Common myeloid progenitor, CD34-positive (primary cell): Measurements from ENCODE around the gene PLEKHA7.

Experiments
- CTCF ChIA-PET: fragments of 350-600 bp; sonication (Branson Sonifier 250); formaldehyde crosslinking; loops from one replicate; lab custom pipeline; 2021; ENCODE audit warnings: antibody characterized with exemption; lab: Charles Lee
- POLR2A ChIA-PET: fragments of 350-600 bp; sonication (Branson Sonifier 250); formaldehyde crosslinking; loops from one replicate; lab custom pipeline; 2021; ENCODE audit warnings: antibody characterized with exemption; lab: Charles Lee
- DNase-seq, 3 donors: peaks; one replicate each; pipeline versions ENCODE4 v3.0.0 to v3.0.0-alpha.2; 2013
- H3K27ac ChIP-seq, 2 experiments: 1 replicate in 1 of 2; 2 replicates in 1 of 2; pipeline ENCODE4 v1.7.0; 2013; ENCODE audit warnings: inconsistent platforms in 2 of 2, low read length in 2 of 2, mild to moderate bottlenecking in 2 of 2, low read depth in 1 of 2, moderate library complexity in 1 of 2; ENCODE audit not compliant: severe bottlenecking in 2 of 2, insufficient read depth in 1 of 2, poor library complexity in 1 of 2
- H3K27me3 ChIP-seq, 5 experiments: replicated peaks in 2 of 5; 1 replicate in 3 of 5; 2 replicates in 2 of 5; pipeline versions ENCODE4 v1.6.1 to v1.7.0; 2013; ENCODE audit warnings: low read length in 4 of 5, mild to moderate bottlenecking in 2 of 5, moderate library complexity in 2 of 5, inconsistent platforms in 1 of 5; ENCODE audit not compliant: insufficient read depth in 5 of 5, control insufficient read depth in 4 of 5
- H3K36me3 ChIP-seq, 4 experiments: 1 replicate in 2 of 4; 2 replicates in 2 of 4; pipeline versions ENCODE4 v1.6.1 to v1.7.0; 2013; ENCODE audit warnings: low read length in 3 of 4, control low read depth in 1 of 4, mild to moderate bottlenecking in 1 of 4; ENCODE audit not compliant: control insufficient read depth in 4 of 4, insufficient read depth in 4 of 4
- H3K4me1 ChIP-seq, 4 experiments: 1 replicate in 3 of 4; 2 replicates in 1 of 4; pipeline versions ENCODE4 v1.6.1 to v1.7.1; 2013; ENCODE audit warnings: low read length in 3 of 4, mild to moderate bottlenecking in 3 of 4, control low read depth in 1 of 4, inconsistent platforms in 1 of 4, moderate library complexity in 1 of 4; ENCODE audit not compliant: control insufficient read depth in 4 of 4, insufficient read depth in 4 of 4; ENCODE audit errors: control extremely low read depth in 1 of 4
- H3K4me3 ChIP-seq, 7 experiments: 1 replicate in 4 of 7; 2 replicates in 3 of 7; pipeline versions ENCODE4 v1.5.1 to v1.7.0; 2013; ENCODE audit warnings: mild to moderate bottlenecking in 7 of 7, low read length in 6 of 7, moderate library complexity in 6 of 7, inconsistent platforms in 2 of 7, low read depth in 2 of 7, control low read depth in 1 of 7; ENCODE audit not compliant: insufficient read depth in 4 of 7, control insufficient read depth in 1 of 7; ENCODE audit errors: extremely low read depth in 1 of 7
- H3K9me3 ChIP-seq, 5 experiments: 1 replicate in 4 of 5; 2 replicates in 1 of 5; pipeline versions ENCODE4 v1.6.1 to v1.7.1; 2013; ENCODE audit warnings: low read length in 4 of 5, mild to moderate bottlenecking in 2 of 5, inconsistent platforms in 1 of 5, low read depth in 1 of 5, moderate library complexity in 1 of 5; ENCODE audit not compliant: control insufficient read depth in 4 of 5, insufficient read depth in 2 of 5; ENCODE audit errors: control extremely low read depth in 1 of 5
- WGBS: methylation state at CpG from one replicate; pipeline ENCODE4 v1.1.5; 2013; ENCODE audit not compliant: insufficient coverage; 5-methylcytosine and 5-hydroxymethylcytosine counted together

The PLEKHA7 gene

DNA sequence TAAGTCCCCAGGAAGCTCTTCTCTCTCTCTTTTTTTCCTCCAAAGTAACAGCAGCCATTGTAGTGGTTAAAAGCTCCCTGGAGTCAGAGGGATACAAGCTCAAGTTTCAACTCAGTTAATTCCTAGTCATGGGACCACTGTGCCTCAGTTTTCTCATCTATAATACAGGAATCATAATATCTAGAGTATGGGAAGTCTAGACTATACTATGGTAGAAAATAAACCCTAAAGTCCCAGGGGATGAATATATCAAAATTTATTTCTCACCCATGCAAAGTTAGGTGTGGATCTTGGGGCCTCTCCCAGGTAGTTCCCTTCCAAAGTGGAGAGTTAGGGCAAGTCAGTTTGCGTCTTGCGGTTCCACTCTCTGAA is 242.1 kb downstream of the PLEKHA7 start:
- Histone ChIP-seq H3K27me3 (peaks cover 0 to 4% (median 0%) of the 10 kb centered on the region in 5 experiments), H3K4me1 (no peaks in the 10 kb centered on the region), H3K9me3 (no peaks in the 10 kb centered on the region), H3K4me3 (no peak overlapping the region), H3K27ac (no peak overlapping the region), H3K36me3 (no peaks in the 10 kb centered on the region)
- no peak for DNase-seq
- ChIA-PET POLR2A (no interaction called here), CTCF (interaction anchor here (0.7 to 1.1 kb wide), 4 partner anchors 10 to 46 kb away, joined by 3 read pairs; no protein-coding TSS in a partner anchor)
- WGBS = 93% methylated on average over 2 of the region's 2 CpGs

DNA sequence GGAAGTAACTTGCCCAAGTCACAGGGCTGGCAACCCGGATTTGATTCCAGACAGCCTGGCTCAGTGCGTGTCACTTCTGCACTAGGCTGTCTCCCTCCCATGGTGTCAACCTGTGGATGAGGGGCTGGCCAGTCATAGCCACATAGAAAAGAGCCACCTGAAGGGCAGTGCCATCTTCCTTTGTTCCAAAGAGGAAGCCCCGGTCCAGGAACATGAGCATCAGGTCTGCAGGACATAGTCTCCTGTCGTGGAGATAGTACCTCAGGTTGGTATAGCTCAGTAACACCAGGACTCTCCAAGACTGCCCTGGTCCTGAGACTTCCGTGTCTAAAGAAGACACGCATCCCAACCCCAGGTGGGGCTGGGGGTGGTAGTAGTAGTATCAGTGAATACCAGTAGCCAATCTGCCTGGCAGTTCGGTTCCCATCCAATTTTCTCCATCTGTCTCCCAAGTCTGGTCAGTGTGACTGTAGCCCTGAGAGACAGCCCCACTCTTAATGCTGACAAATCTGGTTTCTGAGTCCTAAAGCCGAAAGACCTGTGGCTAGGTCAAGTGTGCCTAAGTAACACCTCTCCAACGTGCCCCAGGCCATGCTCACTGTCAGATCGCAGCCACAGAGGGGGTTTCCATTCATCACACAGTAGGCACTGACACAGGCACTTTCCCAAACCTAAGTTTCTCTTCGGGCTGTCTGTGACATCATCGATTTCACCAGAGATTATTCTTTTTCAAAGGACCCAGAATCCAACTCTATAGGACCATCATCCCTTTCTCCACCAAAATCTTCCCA is 242.7 kb downstream of the PLEKHA7 start:
- no peaks in the 10 kb centered on the region for H3K4me1 ChIP-seq
- 98% methylated on average over 11 of the region's 12 CpGs for WGBS
- POLR2A ChIA-PET = no interaction called here
- H3K36me3 ChIP-seq = no peaks in the 10 kb centered on the region
- H3K27ac ChIP-seq = no peak overlapping the region
- H3K9me3 ChIP-seq = no peaks in the 10 kb centered on the region
- no peak overlapping the region for H3K4me3 ChIP-seq
- CTCF ChIA-PET = interaction anchor here (0.7 to 1.1 kb wide), 2 partner anchors 9 to 46 kb away, joined by 3 read pairs; no protein-coding TSS in a partner anchor
- DNase-seq = no peak
- H3K27me3 ChIP-seq = peaks cover 0 to 4% (median 0%) of the 10 kb centered on the region in 5 experiments

DNA sequence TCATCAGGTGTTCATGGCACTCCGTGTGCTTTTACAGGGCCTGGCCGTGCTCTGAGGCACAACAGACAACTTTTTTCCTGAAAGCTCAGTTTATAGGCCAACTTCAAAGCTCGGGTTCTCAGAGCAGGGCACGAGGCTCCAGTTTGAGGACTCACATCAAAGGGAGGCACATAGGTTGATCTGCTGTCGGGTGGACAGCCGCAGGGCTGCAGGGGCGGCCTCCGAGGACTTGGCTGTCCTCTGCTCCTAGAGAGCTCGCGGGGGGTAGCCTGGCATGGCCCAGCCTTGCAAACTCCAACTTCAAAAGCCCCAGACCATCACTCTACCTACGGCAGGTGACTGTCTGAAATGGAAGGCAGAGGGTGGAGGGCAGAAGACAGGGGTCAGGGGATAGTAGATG is 244.2 kb downstream of the PLEKHA7 start:
- POLR2A ChIA-PET = no interaction called here
- H3K9me3 ChIP-seq = no peaks in the 10 kb centered on the region
- no peak overlapping the region for H3K27ac ChIP-seq
- peaks cover 0 to 8% (median 0%) of the 10 kb centered on the region in 5 experiments for H3K27me3 ChIP-seq
- no peak for DNase-seq
- 96% methylated on average over 10 of the region's 11 CpGs for WGBS
- no peak overlapping the region for H3K4me3 ChIP-seq
- H3K36me3 ChIP-seq = no peaks in the 10 kb centered on the region
- no peaks in the 10 kb centered on the region for H3K4me1 ChIP-seq
- CTCF ChIA-PET = interaction anchor here (1.3 kb wide), 1 partner anchor 9 kb away, joined by 6 read pairs; no protein-coding TSS in a partner anchor

DNA sequence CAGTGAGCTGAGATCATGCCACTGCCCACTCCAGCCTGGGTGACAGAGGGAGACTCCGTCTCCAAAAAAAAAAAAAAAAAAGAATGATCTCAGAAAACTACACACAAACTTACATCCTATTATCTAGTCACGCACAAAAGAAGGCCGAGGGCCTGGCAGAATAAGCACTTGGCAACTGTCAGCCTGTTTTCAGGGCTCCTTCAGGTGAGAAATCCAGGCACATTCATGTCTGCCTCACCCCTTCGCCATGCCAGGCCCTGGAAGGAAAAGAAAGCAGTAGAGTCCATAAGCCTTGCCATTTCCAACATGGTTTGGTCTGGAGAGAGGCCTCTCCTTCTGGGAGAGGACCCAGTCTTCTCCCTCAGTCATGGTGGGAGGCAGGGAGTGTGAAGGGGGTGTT is 244.8 kb downstream of the PLEKHA7 start:
- ChIA-PET CTCF (interaction anchor here (1.0 to 1.3 kb wide), 2 partner anchors 8 to 13 kb away, joined by 3 to 6 read pairs; no protein-coding TSS in a partner anchor), POLR2A (interaction anchor here (0.6 kb wide), 1 partner anchor 382 kb away, joined by 3 read pairs; no protein-coding TSS in a partner anchor)

DNA sequence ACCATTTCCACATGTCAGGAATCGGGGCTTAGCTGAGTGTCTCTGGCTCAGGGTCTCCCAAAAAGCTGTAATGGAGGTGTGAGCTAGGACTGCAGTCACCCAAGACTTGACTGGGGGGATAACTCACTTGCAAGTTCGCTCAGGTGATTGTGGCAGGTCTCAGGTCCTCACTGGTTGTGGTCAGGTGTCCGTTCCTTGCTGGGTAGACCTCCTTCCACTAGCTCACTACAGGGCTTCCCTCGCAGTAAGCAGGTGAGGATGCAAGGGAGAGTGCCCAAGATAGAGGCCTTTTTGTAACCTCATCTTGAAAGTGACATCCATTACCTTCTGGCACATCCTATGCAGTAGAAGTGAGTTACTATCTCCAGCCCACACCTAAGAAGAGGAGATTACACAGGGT is 246.3 kb downstream of the PLEKHA7 start:
- Histone ChIP-seq H3K36me3 (no peaks in the 10 kb centered on the region), H3K4me3 (no peak overlapping the region), H3K9me3 (no peaks in the 10 kb centered on the region), H3K4me1 (no peaks in the 10 kb centered on the region), H3K27me3 (peaks cover 0 to 4% (median 0%) of the 10 kb centered on the region in 5 experiments), H3K27ac (no peak overlapping the region)
- 96% methylated on average over 3 of the region's 4 CpGs for WGBS
- ChIA-PET POLR2A (no interaction called here), CTCF (interaction anchor here (1.9 kb wide), 1 partner anchor 20 kb away, joined by 5 read pairs; no protein-coding TSS in a partner anchor)
- DNase-seq = no peak

More for the DNA sequence above, 244.8 kb downstream of the PLEKHA7 start:
- Histone ChIP-seq H3K9me3 (no peaks in the 10 kb centered on the region), H3K4me3 (no peak overlapping the region), H3K27ac (no peak overlapping the region), H3K4me1 (no peaks in the 10 kb centered on the region), H3K36me3 (no peaks in the 10 kb centered on the region), H3K27me3 (peaks cover 0 to 6% (median 0%) of the 10 kb centered on the region in 5 experiments)
- WGBS = 100% methylated on average over 2 of the region's 4 CpGs
- no peak for DNase-seq

DNA sequence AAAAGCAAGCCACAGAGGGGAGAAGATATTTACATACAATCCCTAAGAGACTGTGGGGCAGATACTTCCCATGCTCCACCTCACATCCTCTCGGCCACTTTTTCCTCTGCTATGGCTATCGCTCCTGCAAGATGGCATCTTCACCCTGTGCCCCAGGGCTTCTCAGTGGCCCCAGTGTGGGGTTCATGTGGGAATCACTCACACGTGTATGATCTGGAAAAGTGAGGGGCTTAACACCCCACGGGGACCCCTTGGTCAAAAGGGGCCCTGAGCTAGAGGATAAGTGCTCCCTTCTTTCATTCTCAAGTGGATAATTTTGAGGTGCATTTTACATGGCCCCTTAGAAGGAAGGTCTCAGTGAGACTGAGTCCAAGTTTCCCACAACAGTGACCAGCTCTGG is 247.1 kb downstream of the PLEKHA7 start:
- H3K27ac ChIP-seq = no peak overlapping the region
- no peaks in the 10 kb centered on the region for H3K4me1 ChIP-seq
- H3K9me3 ChIP-seq = no peaks in the 10 kb centered on the region
- H3K27me3 ChIP-seq = peaks cover 0 to 4% (median 0%) of the 10 kb centered on the region in 5 experiments
- WGBS = 95% methylated on average over 4 of the region's 4 CpGs
- ChIA-PET CTCF (interaction anchor here (1.9 kb wide), 1 partner anchor 20 kb away, joined by 5 read pairs; no protein-coding TSS in a partner anchor), POLR2A (no interaction called here)
- DNase-seq = no peak
- no peaks in the 10 kb centered on the region for H3K36me3 ChIP-seq
- H3K4me3 ChIP-seq = no peak overlapping the region

DNA sequence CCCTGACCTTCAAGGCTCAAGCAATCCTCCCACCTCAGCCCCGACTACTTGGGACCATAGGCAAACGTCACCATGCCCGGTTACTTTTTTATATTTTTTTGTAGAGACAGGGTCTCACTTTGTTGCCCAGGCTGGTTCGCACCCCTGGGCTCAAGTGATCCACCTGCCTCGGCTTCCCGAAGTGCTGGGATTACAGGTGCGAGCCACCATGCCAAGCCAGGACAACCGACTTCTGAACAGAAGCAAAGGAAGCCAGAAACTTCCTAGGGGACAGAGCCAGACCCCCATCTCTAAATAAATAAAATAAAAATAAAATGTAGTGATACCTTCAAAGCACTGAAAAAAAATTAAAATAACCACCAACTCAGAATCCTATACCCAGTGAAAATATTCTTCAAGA is 249.3 kb downstream of the PLEKHA7 start:
- H3K27ac ChIP-seq = no peak overlapping the region
- H3K4me1 ChIP-seq = peaks cover 0 to 3% (median under 1%) of the 10 kb centered on the region in 4 experiments
- CTCF ChIA-PET = interaction anchor here (1.3 to 1.5 kb wide), 2 partner anchors 15 to 24 kb away, joined by 3 to 4 read pairs; no protein-coding TSS in a partner anchor
- peaks cover 0 to 4% (median 0%) of the 10 kb centered on the region in 5 experiments for H3K27me3 ChIP-seq
- no peaks in the 10 kb centered on the region for H3K36me3 ChIP-seq
- WGBS = 100% methylated on average over 2 of the region's 8 CpGs
- no peak for DNase-seq
- POLR2A ChIA-PET = no interaction called here
- H3K4me3 ChIP-seq = no peak overlapping the region
- H3K9me3 ChIP-seq = no peaks in the 10 kb centered on the region
